Fibroblast of villous mesenchyme (primary cell): Measurements from ENCODE around the gene SLC25A1. TPM values are rescaled to one million over a fixed set of nuclear protein-coding genes. Genes with fewer than 3 reads are reported as not detected.

Experiments used
- DNase-seq: peaks from one replicate; pipeline ENCODE4 v3.0.0-alpha.2; 2010; ENCODE audit warnings: low read depth
- H3K4me3 ChIP-seq: 2 replicates; pipeline ENCODE4 v1.5.1; 2011; ENCODE audit warnings: low read depth, mild to moderate bottlenecking, low read length
- total RNA-seq: library from RNA; depleted of rRNA; stranded (reverse); fragments of >200 nt; gene quantifications from 2 replicates; pipeline ENCODE4 v1.2.3, GENCODE V29; 2012
- TF ChIP-seq, protein P1 (sequence below): IDR thresholded peaks from 2 replicates; pipeline ENCODE4 v1.5.1; 2012; ENCODE audit warnings: low read depth, mild to moderate bottlenecking, low read length; ENCODE audit not compliant: insufficient read depth

The SLC25A1 gene
- total RNA-seq, 1 donor: 115 TPM

DNA sequence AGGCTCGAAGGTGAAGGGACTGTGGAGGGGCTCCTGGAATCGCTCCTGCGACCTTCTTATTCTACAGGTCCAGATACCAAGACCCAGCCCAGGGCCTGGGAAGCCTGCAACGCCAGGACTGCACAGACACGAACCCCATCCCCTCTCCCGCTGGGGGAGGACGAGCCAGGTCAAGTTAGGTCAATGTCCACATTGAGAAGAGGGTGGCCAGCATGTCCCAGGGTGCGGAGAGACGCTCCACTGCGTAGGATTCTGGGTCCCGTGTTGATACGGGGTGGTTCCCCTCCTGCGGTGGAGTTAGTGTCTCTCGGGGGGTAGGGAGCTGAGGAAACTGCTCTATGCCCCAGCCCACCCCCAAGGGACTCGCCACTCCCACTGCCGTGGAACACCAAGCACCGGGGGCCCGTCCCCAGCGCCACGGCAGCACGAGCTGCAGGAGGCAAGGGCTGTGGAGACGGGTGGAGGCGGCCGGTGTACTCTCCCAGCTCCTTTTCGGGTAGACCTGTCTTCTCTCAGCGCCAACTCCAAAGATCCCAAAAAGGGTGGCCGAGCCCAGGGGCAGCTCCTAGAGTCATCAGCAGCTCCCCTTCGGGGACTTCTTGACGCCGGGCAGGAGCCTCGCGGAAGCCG lies 30.0 kb downstream of the SLC25A1 start:
- DNase-seq: no peak
- H3K4me3 ChIP-seq: no peak overlapping the region
- TF ChIP-seq, protein P1, sequence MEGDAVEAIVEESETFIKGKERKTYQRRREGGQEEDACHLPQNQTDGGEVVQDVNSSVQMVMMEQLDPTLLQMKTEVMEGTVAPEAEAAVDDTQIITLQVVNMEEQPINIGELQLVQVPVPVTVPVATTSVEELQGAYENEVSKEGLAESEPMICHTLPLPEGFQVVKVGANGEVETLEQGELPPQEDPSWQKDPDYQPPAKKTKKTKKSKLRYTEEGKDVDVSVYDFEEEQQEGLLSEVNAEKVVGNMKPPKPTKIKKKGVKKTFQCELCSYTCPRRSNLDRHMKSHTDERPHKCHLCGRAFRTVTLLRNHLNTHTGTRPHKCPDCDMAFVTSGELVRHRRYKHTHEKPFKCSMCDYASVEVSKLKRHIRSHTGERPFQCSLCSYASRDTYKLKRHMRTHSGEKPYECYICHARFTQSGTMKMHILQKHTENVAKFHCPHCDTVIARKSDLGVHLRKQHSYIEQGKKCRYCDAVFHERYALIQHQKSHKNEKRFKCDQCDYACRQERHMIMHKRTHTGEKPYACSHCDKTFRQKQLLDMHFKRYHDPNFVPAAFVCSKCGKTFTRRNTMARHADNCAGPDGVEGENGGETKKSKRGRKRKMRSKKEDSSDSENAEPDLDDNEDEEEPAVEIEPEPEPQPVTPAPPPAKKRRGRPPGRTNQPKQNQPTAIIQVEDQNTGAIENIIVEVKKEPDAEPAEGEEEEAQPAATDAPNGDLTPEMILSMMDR: no peak

- no peak for DNase-seq
- H3K4me3 ChIP-seq: no peak overlapping the region
- TF ChIP-seq, protein P1: no peak
These were observed 31.2 kb downstream of the SLC25A1 start for GRCh38 chr22:19147195-19147780.

DNA sequence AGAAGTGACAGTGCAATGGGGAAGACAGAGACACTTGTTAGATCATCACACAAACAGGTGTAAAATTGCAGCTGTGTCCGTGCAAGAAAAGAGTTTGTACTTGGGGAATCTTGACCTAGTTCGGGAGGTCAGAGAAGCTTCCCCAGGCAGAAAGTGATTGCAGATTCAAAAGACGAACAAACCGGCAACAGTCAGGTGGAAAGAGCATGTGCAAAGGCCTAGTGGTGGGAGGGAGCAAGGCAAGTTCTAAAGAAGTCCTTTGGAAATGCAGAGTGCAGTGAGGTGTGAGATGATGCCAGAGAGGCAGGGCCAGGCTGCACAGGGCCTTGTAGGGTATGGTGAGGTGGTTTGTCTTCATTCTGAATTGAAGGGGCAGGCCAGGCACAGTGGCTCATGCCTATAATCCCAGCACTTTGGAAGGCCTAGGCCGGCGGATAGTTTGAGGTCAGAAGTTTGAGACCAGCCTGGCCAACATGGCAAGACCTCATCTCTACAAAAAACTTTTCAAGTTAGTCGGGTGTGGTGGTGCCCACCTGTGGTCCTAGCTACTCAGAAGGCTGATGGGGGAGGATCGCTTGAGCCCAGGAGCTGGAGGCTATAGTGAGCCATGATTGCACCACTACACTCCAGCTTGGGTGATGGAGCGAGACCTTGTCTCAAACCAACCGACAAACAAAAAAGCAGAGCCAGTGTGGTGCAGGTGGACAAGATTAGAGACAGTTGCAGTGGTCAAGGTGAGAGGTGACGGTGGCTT lies 32.1 kb downstream of the SLC25A1 start:
- no peak overlapping the region for H3K4me3 ChIP-seq
- DNase-seq: no peak
- TF ChIP-seq, protein P1: no peak

DNA sequence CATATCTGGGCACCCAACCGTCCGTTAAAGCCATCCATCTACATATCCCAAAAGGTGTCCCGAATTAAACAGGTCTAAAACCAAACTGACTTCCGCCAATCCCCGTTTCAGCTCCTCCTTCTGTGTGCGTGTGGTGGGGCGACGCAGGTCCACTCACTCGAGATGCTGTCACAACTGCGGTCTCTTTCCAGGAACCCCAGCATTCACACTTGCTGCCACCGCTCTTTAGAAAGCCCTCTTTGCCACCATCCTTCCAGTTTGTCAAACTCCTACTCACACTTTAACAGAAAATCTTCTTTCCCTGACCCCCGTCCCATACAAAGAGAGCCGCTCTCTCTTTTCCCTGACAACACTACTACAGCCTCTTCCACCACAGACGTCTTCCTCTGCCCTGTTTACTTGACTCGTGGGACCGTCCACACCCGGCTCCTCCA lies 34.6 kb downstream of the SLC25A1 start:
- TF ChIP-seq, protein P1: no peak
- peak overlapping the region; percentile 99 for H3K4me3 ChIP-seq
- DNase-seq: peak; percentile 16

GRCh38 chr22:19143212-19143611 lies 35.3 kb downstream of the SLC25A1 start:
- no peak for DNase-seq
- TF ChIP-seq, protein P1: no peak
- no peak overlapping the region for H3K4me3 ChIP-seq

DNA sequence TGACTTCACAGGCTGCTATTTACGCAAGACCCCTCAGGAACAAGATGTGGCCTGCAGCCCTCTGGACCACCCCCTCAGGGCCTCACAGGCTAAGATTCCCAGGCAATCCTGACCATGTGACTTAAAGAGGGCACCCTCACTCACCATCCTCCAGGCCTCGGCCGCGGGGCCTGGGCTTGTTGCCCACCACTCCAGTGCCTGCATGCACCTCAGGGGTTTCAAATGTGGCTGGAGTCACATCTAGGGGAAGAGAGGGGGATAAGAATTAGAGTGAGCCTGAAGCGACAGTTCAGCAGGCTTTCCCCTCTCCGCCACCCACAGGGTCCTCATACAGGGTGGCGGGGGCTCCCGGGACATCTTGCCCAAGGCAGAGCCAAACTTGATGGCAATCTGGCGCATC lies 36.1 kb downstream of the SLC25A1 start:
- DNase-seq: no peak
- TF ChIP-seq, protein P1: no peak
- no peak overlapping the region for H3K4me3 ChIP-seq
